SIG-M5 treated with dmso at 0.1 percent for 504 hours (cell line): ENCODE data around the gene ZNF106.

ENCODE experiments used
- DNase-seq: peaks from one replicate; lab custom pipeline; 2025; ENCODE audit not compliant: unreplicated experiment; lab: John Stamatoyannopoulos, UW

ZNF106 gene

GRCh38 chr15:42409011-42409410 is 81.9 kb downstream of the ZNF106 start:
- no peak for DNase-seq

GRCh38 chr15:42408178-42408577 is 82.8 kb downstream of the ZNF106 start:
- DNase-seq, result no peak

DNA sequence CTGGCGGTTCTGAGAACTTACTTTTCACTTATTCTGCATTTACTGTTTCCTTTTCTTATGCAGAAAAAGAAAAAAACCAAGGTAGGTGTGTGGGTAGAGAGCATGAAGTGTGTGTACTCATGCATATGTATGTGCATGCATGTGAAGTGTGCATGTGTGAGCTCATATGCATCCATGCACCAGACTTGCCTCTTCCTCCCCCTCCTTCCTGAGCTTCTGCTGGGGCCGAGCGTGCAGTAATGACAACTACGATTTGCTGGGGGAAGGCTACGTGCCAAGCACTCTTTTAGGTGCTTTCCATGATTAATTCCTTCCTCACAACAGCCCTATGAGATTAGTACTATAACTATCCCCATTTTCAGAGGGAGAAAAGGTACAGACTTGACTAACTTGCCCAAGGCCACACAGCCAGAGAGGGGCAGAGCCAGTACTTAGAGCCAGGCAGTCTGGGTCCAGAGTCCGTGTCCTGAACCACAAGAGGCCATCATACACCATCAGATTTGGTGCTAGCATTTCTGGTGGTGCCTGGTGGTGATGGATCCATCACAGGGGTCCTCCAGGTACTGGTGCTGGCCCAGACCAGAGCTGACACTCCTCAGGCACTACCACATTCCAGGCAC is 85.0 kb downstream of the ZNF106 start:
- DNase-seq, result no peak

DNA sequence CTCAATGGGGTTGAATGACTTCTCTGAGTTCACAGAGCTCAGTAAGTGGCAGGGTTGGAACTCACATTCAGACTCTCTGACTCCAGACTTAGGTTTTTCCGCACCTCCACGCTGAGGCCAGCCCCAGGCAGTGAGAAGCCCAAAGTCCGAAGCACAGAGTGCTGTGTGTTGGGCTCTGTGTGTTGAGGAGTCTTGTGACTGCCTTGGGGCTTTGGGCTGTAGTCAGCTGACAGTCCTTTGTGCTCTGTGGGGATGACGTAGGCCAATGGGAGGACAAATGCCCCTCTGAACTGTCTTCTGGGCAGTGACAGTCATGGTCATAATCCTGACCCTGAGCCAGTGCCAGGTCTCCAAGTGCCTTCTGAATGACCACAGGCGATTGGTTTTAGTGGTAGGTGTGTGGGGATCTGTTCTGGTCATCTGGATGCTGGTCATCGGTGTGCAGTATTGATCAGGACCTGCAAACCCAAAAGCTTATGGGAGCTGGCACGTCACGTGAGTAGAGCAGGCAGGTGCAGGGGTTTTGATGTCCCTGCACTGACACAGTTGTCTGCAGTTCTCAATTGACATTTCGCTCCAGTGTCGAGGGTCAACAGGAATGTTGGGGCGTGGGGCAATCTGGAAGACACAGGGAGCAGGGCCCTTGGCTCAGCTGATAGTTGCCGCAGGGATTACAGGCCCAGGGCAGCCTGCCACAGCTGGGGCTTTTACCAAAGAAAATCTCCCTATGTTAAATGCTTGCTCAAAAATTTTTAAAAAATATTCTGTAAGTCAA is 86.3 kb downstream of the ZNF106 start:
- DNase-seq, result no peak

- no peak for DNase-seq
Observed at GRCh38 chr15:42403389-42403788, 87.6 kb downstream of the ZNF106 start.

GRCh38 chr15:42402455-42403205 is 88.3 kb downstream of the ZNF106 start:
- DNase-seq, result peak; percentile 24

- DNase-seq, result no peak
Observed at GRCh38 chr15:42401544-42402454, 89.1 kb downstream of the ZNF106 start.

DNA sequence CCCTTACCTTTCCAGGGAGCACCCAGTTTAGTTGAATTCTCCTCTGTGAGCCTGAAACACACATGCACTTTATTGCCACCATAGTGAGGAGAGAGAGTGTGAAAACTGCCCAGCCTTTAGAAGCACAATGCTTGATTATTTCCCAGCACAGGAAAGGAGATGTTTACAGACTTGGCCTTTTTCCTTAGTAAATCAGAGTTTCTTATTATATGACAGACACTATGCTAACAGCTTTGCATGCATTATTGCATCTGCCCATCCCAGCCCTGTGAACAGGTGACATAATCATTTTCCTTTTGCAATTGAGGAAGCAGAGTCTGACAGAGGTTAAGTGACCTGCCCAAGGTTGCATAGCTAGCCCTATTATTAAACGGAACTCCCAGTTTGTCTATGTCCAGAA is 95.1 kb downstream of the ZNF106 start:
- DNase-seq, result no peak

DNA sequence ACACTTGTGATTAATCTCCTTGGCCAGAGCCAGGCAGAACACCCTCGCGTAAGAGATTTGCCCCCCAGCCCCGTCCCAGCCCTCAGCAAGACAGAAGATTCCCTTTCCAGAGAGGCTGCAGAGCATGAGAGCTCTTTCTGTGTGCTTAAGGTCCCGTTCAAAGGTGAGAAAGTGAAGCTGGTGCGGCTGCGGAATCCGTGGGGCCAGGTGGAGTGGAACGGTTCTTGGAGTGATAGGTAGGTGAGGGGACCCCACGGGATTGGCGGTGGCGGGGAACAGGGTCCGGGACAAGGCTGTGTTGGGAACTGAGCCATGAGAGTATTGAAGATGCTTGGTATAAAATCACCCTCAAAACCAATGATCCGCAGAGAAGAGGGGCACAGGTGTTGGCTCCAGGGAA is 96.8 kb downstream of the ZNF106 start:
- no peak for DNase-seq

- no peak for DNase-seq
Observed at GRCh38 chr15:42392309-42393024, 98.5 kb downstream of the ZNF106 start.

DNA sequence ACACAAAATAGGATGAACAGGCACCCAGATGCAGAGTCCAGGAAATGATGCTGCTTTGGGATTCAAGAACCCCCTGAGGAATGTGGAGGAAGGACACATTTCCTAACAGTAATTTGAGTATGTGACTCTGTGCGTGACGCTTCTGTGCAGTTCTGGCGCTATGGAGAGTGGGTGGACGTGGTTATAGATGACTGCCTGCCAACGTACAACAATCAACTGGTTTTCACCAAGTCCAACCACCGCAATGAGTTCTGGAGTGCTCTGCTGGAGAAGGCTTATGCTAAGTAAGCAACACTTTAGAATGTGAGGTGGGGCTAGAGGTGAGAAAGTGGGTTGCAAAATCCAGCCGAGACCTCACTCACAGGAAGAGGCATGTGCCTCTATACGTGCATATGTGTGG is 103.3 kb downstream of the ZNF106 start:
- no peak for DNase-seq

- DNase-seq, result no peak
Observed at GRCh38 chr15:42385980-42386700, 104.8 kb downstream of the ZNF106 start.

DNA sequence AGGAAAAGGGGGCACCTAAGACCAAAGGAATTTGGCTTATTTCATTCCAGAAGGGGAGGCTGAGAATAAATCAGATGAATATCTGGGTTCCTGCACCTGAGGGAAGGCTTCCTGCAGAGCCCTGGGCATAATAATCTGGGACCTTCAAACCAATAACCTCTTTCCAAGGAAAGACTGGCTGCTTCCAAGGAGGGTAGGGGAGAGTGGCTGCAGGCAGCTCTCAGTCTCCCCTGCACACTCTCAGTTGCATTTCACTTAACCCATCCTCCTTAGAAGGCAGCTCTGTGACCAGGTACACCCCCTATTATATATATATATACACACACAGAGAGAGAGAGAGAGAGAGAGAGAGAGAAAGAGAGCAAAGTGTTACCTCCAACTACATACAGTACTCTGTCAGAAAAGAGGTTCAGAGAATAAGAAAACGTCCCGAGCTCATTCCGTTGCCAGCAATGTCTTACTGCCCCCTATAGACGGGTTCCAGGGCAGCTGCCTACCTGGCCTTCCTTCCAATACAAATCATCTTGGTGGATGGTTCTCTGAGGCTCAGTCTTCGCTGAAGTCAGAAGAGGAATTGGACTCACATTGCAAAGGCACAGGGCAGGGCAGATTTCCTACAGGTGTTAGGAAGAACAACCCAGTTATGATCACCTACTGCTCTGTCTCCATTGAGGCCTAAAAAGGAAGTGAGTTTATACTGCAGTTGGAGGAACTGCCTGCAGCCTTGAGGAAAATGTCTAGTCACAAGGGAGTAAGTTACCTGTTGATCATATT is 105.5 kb downstream of the ZNF106 start:
- DNase-seq, result peak; percentile 53

DNA sequence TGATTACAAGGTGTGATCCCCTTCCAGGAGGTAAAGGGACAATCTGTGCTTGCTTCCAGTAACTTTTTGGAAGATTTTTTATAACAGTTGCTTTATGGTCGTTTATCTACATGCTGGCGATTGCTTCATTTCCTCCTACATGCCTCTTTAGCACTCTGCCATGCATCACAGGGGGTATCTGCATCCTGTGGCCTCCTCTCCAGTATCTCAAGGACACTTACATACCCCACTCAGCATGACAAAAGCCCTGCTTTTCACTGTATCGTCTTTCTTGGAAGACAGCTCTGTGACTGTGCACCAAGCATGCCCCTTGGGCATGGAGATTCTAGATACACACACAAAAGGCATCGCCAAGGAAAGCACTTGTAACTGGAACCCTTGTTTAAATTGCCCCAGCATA is 106.3 kb downstream of the ZNF106 start:
- no peak for DNase-seq

DNA sequence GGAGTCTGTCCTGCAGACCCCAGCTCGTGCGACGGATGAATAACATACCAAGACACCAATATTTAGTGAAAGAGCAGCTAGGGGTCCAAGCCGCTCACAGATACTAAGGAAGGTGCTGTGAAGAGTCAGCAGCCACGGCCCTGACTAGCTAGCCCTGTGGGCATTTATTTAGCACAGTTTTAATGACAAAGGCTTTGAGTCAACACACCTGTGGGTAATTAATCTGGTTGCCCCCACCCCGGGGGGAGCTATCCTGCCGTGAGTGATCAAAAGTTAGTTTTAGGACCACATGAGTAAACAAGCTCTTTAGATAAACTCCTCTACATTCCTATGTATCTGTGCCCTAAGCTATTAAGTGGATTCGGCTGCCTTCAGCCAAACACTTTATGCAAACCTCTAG is 112.9 kb downstream of the ZNF106 start:
- DNase-seq, result no peak

GRCh38 chr15:42375941-42376340 is 115.0 kb downstream of the ZNF106 start:
- DNase-seq, result no peak

DNA sequence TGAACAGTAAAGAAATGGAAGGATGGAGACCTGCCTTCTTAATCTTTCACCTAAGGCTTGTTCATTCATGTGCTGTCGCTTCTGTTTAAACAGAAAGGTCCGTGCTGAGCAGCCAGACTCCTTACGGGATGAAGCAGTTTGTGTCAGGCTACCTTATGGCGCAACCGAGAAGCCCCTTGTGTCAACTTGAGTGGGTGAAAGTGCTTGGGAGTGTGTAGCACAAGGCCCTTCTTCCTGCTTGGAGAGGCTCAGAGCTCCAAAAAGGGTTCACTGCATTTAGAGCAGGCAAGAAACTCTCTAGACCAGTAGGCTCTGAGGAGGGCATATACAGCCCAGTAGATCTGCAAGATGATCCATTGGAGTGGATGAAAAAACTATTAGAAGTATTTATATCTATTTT is 115.7 kb downstream of the ZNF106 start:
- DNase-seq, result no peak

DNA sequence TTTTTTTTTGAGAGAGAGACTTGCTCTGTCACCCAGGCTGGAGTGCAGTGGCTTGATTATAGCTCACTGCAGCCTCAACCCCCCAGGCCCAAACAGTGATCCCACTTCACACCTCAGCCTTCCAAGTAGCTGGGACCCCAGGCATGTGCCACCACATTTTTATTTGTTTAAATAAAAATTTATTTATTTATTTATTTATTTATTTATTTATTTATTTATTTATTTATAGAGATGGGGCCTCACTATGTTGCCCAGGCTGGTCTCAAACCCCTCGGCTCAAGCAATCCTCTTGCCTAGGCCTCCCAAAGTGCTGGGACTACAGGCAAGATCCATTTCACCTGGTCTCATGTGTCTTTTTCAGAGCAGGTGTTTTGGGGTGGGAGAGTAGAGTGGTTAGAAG is 116.1 kb downstream of the ZNF106 start:
- no peak for DNase-seq

DNA sequence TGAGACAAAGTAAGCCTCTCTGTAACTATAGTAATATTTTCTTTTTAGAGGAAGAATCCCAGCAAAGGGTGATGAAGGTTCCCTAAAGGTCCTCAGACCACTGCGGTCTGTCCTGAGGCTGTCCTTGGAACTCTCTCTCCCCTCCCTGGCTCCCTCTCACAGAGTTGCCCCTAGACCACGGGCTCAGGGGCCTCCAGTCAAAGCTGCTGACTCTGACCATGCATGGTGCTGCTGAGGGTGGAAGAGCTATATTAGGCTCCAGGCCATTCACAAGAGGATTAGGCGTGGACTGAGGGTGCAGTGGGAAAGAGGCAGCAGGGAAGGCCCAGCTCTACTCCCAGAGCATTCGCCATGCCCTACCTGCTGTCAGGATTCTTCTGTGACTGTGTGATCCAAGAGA is 117.0 kb downstream of the ZNF106 start:
- DNase-seq, result no peak
